HEK293 (cell line): Measurements from ENCODE around the gene CACNA1D.

Experiments
- BCL11A ChIP-seq: fragments of 450-650 bp; formaldehyde crosslinking; IDR thresholded peaks from 2 replicates; pipeline ENCODE4 v1.5.1; 2016; ENCODE audit warnings: low read depth, missing biosample characterization, missing genetic modification characterization
- GLI4 ChIP-seq: fragments of 450-650 bp; formaldehyde crosslinking; IDR thresholded peaks from 2 replicates; pipeline ENCODE4 v1.5.1; 2016; ENCODE audit warnings: missing biosample characterization, missing genetic modification characterization
- REST ChIP-seq: fragments of 450-650 bp; formaldehyde crosslinking; IDR thresholded peaks from 2 replicates; pipeline ENCODE4 v1.5.1; 2016; ENCODE audit warnings: missing biosample characterization, missing genetic modification characterization
- YY1 ChIP-seq: fragments of 450-650 bp; formaldehyde crosslinking; IDR thresholded peaks from 2 replicates; pipeline ENCODE4 v1.5.1; 2018; ENCODE audit warnings: missing biosample characterization, missing genetic modification characterization
- ZNF211 ChIP-seq: fragments of 450-650 bp; formaldehyde crosslinking; IDR thresholded peaks from 2 replicates; pipeline ENCODE4 v1.5.1; 2016; ENCODE audit warnings: low read depth, missing biosample characterization, missing genetic modification characterization
- ZNF37A ChIP-seq: fragments of 450-650 bp; IDR thresholded peaks from 2 replicates; pipeline ENCODE4 v1.5.1; 2018; ENCODE audit warnings: missing biosample characterization, missing genetic modification characterization
- ZNF398 ChIP-seq: fragments of 450-650 bp; formaldehyde crosslinking; IDR thresholded peaks from 2 replicates; pipeline ENCODE4 v1.5.1; 2017; ENCODE audit warnings: missing biosample characterization, missing genetic modification characterization
- ZNF48 ChIP-seq: fragments of 450-650 bp; formaldehyde crosslinking; IDR thresholded peaks from 2 replicates; pipeline ENCODE4 v1.5.1; 2016; ENCODE audit warnings: missing biosample characterization, missing genetic modification characterization
- ZNF518A ChIP-seq: fragments of 450-650 bp; formaldehyde crosslinking; conservative IDR thresholded peaks from 2 replicates; pipeline ENCODE4 v1.5.1; 2016; ENCODE audit warnings: low read depth, missing biosample characterization, missing genetic modification characterization
- ZNF776 ChIP-seq: fragments of 450-650 bp; formaldehyde crosslinking; IDR thresholded peaks from 2 replicates; pipeline ENCODE4 v1.5.0; 2017; ENCODE audit warnings: missing biosample characterization, missing genetic modification characterization, borderline replicate concordance
- TF ChIP-seq, protein P1 (sequence below): fragments of 450-650 bp; formaldehyde crosslinking; IDR thresholded peaks from 2 replicates; pipeline ENCODE4 v1.5.1; 2016; ENCODE audit warnings: missing biosample characterization, missing genetic modification characterization
- TF ChIP-seq, protein P2 (sequence below): fragments of 450-650 bp; formaldehyde crosslinking; IDR thresholded peaks from 2 replicates; pipeline ENCODE4 v1.5.1; 2016; ENCODE audit warnings: missing biosample characterization, missing genetic modification characterization
- TF ChIP-seq, protein P3 (sequence below): fragments of 450-650 bp; formaldehyde crosslinking; IDR thresholded peaks from 2 replicates; pipeline ENCODE4 v1.5.1; 2016; ENCODE audit warnings: missing biosample characterization, missing genetic modification characterization
- TF ChIP-seq, protein P4 (sequence below): fragments of 450-650 bp; formaldehyde crosslinking; IDR thresholded peaks from 2 replicates; pipeline ENCODE4 v1.5.1; 2016; ENCODE audit warnings: missing biosample characterization, missing genetic modification characterization, borderline replicate concordance

DNA sequence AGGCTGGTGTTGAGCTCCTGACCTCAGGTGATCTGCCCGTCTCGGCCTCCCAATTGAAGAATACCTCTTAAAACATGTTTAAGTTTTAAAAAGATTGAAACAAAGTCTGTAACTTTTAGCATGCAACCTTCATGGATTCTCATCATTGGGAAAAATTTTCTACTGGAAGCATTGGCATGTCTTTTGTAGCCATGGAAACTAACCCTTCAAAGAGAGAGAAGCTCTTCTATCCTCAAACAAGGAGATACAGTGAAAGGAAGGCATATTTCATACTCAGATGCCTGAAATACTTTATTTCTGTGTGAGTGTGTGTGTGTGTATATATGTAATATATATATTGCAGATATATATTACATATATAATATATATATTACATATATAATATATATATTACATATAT lies 196.9 kb downstream of the CACNA1D start:
- no peak for TF ChIP-seq BCL11A
- TF ChIP-seq, protein P1, sequence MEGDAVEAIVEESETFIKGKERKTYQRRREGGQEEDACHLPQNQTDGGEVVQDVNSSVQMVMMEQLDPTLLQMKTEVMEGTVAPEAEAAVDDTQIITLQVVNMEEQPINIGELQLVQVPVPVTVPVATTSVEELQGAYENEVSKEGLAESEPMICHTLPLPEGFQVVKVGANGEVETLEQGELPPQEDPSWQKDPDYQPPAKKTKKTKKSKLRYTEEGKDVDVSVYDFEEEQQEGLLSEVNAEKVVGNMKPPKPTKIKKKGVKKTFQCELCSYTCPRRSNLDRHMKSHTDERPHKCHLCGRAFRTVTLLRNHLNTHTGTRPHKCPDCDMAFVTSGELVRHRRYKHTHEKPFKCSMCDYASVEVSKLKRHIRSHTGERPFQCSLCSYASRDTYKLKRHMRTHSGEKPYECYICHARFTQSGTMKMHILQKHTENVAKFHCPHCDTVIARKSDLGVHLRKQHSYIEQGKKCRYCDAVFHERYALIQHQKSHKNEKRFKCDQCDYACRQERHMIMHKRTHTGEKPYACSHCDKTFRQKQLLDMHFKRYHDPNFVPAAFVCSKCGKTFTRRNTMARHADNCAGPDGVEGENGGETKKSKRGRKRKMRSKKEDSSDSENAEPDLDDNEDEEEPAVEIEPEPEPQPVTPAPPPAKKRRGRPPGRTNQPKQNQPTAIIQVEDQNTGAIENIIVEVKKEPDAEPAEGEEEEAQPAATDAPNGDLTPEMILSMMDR (tag by site-specific recombination) = no peak
- TF ChIP-seq YY1 (tag by site-specific recombination) = no peak
- TF ChIP-seq, protein P2, sequence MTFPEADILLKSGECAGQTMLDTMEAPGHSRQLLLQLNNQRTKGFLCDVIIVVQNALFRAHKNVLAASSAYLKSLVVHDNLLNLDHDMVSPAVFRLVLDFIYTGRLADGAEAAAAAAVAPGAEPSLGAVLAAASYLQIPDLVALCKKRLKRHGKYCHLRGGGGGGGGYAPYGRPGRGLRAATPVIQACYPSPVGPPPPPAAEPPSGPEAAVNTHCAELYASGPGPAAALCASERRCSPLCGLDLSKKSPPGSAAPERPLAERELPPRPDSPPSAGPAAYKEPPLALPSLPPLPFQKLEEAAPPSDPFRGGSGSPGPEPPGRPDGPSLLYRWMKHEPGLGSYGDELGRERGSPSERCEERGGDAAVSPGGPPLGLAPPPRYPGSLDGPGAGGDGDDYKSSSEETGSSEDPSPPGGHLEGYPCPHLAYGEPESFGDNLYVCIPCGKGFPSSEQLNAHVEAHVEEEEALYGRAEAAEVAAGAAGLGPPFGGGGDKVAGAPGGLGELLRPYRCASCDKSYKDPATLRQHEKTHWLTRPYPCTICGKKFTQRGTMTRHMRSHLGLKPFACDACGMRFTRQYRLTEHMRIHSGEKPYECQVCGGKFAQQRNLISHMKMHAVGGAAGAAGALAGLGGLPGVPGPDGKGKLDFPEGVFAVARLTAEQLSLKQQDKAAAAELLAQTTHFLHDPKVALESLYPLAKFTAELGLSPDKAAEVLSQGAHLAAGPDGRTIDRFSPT = no peak
- TF ChIP-seq, protein P3, sequence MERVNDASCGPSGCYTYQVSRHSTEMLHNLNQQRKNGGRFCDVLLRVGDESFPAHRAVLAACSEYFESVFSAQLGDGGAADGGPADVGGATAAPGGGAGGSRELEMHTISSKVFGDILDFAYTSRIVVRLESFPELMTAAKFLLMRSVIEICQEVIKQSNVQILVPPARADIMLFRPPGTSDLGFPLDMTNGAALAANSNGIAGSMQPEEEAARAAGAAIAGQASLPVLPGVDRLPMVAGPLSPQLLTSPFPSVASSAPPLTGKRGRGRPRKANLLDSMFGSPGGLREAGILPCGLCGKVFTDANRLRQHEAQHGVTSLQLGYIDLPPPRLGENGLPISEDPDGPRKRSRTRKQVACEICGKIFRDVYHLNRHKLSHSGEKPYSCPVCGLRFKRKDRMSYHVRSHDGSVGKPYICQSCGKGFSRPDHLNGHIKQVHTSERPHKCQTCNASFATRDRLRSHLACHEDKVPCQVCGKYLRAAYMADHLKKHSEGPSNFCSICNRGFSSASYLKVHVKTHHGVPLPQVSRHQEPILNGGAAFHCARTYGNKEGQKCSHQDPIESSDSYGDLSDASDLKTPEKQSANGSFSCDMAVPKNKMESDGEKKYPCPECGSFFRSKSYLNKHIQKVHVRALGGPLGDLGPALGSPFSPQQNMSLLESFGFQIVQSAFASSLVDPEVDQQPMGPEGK (tag by site-specific recombination) = no peak
- no peak for TF ChIP-seq GLI4 (tag by site-specific recombination)
- TF ChIP-seq ZNF518A (tag by site-specific recombination) = no peak
- no peak for TF ChIP-seq ZNF48
- no peak for TF ChIP-seq ZNF776
- TF ChIP-seq, protein P4, sequence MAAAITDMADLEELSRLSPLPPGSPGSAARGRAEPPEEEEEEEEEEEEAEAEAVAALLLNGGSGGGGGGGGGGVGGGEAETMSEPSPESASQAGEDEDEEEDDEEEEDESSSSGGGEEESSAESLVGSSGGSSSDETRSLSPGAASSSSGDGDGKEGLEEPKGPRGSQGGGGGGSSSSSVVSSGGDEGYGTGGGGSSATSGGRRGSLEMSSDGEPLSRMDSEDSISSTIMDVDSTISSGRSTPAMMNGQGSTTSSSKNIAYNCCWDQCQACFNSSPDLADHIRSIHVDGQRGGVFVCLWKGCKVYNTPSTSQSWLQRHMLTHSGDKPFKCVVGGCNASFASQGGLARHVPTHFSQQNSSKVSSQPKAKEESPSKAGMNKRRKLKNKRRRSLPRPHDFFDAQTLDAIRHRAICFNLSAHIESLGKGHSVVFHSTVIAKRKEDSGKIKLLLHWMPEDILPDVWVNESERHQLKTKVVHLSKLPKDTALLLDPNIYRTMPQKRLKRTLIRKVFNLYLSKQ (tag by site-specific recombination) = no peak
- no peak for TF ChIP-seq ZNF211 (tag by site-specific recombination)
- TF ChIP-seq ZNF37A (tag by site-specific recombination) = no peak
- no peak for TF ChIP-seq REST
- TF ChIP-seq ZNF398 (tag by site-specific recombination) = no peak
